Ishikawa (cell line): Measurements from ENCODE around the gene FAM43A.

Experiments used
- CEBPB ChIP-seq: IDR thresholded peaks from 2 replicates; pipeline ENCODE4 v1.6.1; 2012
- CREB1 ChIP-seq: IDR thresholded peaks from 2 replicates; pipeline ENCODE4 v1.6.1; 2012; ENCODE audit warnings: low read depth
- FOXM1 ChIP-seq: IDR thresholded peaks from 2 replicates; pipeline ENCODE4 v1.6.1; 2012; ENCODE audit warnings: low read depth, borderline replicate concordance
- RAD21 ChIP-seq: IDR thresholded peaks from 2 replicates; pipeline ENCODE4 v1.6.1; 2012; ENCODE audit warnings: low read depth
- REST ChIP-seq: IDR thresholded peaks from 2 replicates; pipeline ENCODE4 v1.6.1; 2012; ENCODE audit warnings: low read depth, mild to moderate bottlenecking
- YY1 ChIP-seq: IDR thresholded peaks from 2 replicates; pipeline ENCODE4 v1.6.1; 2012; ENCODE audit warnings: low read depth
- TF ChIP-seq, protein P1 (sequence below): IDR thresholded peaks from 2 replicates; pipeline ENCODE4 v1.6.1; 2012

GRCh38 chr3:194713299-194714136 is 27.8 kb downstream of the FAM43A start:
- TF ChIP-seq CEBPB (no peak), FOXM1 (no peak), REST (no peak), YY1 (no peak), CREB1 (no peak), RAD21 (no peak)
- TF ChIP-seq, protein P1, sequence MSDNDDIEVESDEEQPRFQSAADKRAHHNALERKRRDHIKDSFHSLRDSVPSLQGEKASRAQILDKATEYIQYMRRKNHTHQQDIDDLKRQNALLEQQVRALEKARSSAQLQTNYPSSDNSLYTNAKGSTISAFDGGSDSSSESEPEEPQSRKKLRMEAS, result no peak
